A673 (cell line): ENCODE data around the gene PPP6R2.

Experiments used
- EZH2 ChIP-seq: fragments of 200-600 bp; sonication (generic); IDR thresholded peaks from 2 replicates; pipeline ENCODE4 v1.6.1; 2017; ENCODE audit warnings: borderline replicate concordance, low read depth, mild to moderate bottlenecking, mixed read lengths, antibody characterized with exemption, low read length; ENCODE audit not compliant: poor library complexity, severe bottlenecking
- TF ChIP-seq, protein P1 (sequence below): fragments of 300-800, 200-600 bp; sonication (generic); conservative IDR thresholded peaks from 2 replicates; pipeline ENCODE4 v1.5.1; 2017; ENCODE audit warnings: low read depth, mild to moderate bottlenecking, antibody characterized with exemption, low read length, moderate library complexity, mixed read lengths

DNA sequence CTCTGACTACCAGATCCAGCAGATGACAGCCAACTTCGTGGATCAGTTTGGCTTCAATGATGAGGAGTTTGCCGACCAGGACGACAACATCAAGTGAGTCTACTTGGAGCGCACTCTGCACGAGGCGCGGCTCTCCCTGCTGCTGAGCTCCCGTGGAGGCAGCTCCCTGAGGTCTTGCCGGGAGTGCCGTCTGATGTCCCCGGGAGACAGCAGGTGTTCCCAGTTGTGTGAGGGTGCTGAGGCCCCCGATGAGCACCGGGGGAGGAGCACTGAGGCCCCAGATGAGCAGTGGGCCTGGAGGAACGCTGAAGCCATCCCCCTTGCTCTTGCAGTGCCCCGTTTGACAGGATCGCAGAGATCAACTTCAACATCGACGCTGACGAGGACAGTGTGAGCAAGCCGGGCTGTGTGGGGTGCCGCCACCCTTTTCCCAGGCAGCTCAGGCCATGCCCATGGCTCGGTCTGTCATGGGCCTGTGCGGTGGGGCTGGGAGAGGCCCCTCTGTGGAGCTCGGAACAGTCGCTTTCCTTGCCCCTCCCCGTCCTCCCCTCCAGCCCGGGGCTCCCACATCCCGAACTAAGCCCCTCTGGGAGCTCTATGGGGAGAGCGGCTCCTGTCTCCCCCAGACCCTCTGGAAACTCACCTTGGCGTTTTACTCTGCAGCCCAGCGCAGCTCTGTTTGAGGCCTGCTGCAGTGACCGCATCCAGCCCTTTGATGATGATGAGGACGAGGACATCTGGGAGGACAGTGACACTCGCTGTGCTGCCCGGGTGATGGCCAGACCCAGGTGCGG is 94.6 kb downstream of the PPP6R2 start:
- TF ChIP-seq, protein P1, sequence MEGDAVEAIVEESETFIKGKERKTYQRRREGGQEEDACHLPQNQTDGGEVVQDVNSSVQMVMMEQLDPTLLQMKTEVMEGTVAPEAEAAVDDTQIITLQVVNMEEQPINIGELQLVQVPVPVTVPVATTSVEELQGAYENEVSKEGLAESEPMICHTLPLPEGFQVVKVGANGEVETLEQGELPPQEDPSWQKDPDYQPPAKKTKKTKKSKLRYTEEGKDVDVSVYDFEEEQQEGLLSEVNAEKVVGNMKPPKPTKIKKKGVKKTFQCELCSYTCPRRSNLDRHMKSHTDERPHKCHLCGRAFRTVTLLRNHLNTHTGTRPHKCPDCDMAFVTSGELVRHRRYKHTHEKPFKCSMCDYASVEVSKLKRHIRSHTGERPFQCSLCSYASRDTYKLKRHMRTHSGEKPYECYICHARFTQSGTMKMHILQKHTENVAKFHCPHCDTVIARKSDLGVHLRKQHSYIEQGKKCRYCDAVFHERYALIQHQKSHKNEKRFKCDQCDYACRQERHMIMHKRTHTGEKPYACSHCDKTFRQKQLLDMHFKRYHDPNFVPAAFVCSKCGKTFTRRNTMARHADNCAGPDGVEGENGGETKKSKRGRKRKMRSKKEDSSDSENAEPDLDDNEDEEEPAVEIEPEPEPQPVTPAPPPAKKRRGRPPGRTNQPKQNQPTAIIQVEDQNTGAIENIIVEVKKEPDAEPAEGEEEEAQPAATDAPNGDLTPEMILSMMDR, result no peak
- no peak for TF ChIP-seq EZH2
